GM21619 (cell line): ENCODE data around the gene RBMS1.
A peak's percentile ranks its signal among the peaks of the same experiment; 100 is the strongest.

ENCODE experiments used
- ATAC-seq: cut with Tn5 transposase; IDR thresholded peaks from one replicate; pipeline ENCODE4 v1.9.1; 2021; ENCODE audit not compliant: unreplicated experiment

Gene RBMS1

DNA sequence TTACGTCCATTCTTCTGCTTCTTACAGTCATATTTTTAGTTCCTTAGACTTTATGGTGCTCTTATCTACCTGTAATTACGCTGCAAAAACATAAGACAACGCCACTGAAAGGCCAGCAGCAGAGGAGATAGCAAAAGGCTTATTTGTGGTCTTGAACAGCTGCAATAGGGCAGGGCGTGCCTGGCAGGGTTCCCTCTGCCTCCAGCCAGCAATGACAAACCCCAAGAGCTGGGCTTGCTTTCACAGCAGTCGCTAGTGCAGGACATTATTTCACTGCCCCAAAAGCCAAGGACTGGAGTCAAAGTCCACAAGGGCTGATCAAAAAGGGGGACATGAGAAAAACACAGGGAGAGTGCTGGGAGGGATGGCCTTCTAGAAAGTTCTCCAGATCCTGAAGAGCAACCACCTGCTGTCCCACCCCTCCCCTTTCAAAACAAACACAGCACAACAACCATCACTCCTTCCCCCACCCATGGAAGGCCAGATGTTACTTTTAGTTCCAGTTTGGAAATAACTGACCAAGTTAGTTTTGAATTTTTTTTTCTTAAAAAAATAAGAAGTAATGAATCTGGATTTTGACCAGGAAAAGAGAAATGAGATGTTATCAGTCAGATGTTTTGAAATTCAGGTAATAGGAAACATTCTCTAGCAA, 127.8 kb downstream of the RBMS1 start:
- ATAC-seq, result no peak

DNA sequence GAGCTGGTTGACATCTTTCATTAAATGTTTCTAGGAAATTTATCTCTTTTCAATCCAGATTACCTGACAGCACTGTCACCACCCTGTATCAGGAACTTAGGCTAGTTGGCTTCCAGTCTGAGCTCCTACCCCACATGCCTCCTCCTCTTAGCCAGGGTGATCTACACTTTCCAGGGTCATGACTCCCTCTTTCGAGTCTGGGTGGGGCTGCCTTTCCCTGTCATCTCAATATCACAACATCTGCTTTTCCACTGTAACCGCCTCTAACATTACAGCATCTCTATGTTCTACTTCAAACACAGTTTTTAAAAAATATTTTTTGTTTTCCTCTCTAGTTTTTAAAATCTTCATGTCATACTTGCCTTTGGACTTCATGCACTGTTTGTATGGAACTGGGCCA, 129.2 kb downstream of the RBMS1 start:
- no peak for ATAC-seq

DNA sequence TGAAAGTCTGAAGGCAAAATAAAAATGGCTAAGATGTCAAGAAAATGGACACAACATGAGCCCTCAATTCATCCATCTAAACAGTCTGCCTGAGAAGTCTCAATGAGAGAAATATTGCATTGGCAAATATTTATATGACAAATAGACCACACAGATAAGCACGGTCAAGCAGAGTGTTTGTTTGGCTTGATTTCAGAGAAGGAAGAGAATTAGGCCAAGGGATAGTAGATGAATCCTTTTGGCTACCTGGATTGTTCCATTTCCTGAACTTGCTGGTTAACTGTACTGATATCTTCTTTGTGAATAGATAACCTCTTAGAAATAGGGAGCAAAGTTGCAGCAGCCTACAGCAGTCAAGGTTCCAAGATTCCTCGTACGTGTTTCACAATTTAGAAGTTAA, 129.6 kb downstream of the RBMS1 start:
- no peak for ATAC-seq

DNA sequence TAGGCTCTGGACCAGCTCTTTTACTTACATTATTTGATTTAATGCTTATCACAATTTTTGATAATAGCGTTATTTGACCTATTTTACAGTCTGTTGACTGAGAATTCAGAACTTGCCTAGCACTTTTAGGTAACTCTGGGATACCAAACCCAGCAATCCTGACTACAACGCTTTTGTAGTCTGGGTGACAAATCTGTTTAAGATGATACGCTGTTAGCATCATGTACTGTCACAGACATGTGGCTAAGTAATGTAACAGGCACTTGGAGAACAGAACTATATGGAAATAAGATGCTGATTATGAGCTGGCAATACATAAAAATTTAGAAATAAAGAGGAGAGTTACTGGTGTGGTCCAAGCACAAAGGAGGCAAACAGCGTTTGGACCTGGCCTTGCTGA, 130.6 kb downstream of the RBMS1 start:
- no peak for ATAC-seq

DNA sequence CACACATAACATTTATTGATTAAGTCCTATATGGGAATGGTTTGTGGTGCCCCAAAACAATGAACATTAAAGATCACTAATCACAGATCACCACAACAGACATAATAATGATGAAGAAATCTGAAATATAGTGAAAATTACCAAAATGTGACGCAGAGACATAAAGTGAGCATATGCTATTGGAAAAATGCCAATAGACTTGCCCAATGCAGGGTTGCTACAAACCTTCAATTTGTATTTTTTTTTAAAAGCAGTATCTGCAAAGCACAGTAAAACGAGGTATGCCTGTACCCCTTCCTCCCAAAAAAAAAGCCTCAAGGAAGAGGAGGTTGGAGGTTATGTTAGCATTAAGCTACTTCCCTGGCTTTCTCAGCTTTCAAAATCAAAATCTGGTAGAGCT, 131.1 kb downstream of the RBMS1 start:
- ATAC-seq, result no peak

DNA sequence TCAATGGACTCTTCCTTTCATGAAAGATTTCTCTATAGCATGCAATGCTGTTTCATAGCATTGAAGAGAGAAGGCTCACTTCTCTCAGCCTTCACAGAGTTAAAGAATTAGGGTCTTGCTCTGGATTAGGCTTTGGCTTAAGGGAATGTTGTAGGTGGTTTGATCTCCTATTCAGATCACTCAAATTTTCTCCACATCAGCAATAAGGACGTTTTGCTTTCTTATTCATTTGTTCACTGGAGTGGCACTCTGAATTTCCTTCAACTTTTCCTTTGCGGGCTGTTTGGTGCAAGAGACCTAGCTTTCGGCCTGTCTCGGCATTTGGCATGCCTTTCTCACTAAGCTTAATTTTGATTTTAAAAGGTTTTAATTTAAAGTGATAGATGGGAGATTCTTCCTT, 131.6 kb downstream of the RBMS1 start:
- no peak for ATAC-seq

DNA sequence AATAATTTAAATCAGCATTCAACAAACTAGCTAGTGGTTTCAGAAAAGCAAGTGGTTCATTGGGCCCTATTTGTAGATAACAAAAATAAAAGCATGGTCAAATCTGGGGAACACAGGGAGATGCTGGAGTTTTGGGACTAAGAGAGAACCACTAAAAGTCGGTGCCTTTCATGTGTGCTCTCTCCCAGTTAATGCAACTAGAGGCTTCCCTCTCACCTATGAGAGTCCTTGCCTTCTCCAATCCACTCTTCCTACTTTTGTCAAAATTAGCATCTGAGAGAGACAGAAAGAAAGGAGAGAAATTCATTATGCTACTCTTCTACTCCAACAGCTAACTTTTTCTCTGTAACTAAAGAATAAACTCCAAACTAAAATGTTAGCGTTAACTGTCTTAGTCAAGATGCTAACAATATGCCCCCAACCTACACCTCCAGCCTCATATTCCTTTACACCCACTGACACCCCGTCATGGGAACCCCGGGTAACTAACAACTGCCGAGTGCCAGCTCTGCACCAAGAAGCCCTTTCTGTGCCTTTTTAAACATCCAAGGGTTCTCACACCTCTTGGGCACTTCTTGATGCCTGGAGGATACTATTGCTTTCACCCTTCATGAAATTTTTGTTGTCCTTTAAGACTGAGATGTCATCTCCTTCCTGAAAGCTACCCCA, 133.4 kb downstream of the RBMS1 start:
- ATAC-seq, result no peak

DNA sequence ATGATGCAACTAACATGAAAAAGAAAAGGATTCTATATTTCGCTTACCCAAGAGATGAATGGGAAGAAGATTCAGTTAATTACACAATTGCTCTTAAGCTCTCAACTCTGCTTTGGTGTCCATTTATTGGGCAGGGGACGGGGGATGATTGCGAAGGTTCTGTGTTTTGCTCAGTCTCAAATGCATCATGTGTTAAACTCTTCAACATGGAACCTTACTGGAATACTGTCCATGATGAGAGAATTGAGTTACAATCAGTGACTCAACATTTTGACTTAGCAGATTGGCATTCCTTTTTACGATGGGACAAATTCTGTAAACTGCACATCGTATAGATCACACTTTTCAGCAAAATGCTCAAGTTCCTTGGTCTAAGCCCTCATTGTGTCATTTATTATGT, 135.6 kb downstream of the RBMS1 start:
- no peak for ATAC-seq

DNA sequence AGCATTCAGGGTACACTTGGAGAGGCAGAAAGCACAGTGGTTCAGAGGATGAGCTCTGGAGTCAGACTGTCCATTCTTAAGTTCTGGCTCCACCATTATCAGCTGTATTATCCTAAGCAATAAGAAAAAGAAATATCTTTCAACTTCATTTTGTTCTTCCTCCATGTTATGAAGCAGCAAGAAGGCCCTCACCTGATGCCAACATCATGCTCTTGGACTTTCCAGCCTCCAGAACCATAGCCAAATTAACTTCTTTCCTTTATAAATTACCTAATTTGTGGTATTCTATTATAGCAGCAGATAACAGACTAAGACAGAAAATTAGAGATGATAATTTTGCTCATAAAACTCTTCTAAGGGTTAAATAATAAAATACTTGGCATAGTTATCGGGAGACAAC, 137.1 kb downstream of the RBMS1 start:
- ATAC-seq, result no peak

DNA sequence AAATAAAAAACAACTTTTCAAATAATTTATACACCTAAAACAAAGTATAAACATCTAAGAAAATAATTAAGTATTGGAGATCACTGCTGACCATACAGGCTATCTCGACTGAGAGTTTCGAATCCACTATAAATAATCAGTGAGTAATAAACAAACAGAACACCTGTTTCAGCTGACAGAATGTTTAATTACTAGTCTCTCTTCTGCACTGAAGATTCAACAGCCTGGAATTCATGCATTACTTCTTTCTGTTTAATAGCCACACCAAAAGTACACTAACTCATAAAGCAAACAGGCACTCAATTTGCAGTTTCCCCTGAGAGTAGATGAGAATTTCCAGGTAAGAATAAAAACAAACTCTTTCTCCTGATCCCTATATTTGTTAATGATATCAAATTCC, 138.5 kb downstream of the RBMS1 start:
- ATAC-seq, result no peak

DNA sequence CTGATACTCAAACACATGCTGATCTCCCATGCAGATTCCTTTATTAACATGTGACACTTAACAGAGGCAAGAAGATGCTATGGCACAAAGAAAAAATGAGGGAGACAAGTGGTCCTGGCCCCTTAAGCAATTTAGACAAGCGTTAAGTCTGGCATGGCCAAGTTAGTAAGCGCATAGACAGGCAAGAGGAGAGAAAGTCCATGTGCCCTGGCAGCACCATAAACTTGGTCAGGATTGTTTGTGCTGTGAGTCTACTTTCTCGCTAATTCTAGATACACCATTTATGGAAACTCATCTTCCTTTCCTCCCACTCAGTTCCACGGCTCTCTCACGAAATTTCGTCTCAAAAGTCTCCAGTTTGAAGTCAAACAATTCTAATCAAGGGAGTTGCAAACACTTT, 138.9 kb downstream of the RBMS1 start:
- ATAC-seq, result no peak

DNA sequence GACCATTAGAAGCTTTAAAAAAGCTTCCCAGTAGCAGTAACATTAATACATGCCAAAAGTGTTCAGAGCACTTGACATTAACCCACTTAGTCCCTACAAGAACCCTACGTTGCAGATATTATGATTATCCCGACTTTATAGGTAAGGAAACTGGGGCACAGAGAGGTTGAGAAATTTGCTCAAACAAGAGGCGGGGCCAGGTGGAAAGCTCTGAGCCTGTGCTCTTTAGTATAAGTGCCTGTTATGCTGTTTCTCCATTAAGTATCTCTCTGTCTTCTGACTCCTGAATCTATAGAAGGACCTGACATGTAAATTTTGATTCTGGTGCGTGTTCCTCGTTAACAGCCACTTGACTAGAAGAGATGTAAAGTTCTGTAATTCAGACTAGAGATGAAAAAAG, 139.8 kb downstream of the RBMS1 start:
- no peak for ATAC-seq

DNA sequence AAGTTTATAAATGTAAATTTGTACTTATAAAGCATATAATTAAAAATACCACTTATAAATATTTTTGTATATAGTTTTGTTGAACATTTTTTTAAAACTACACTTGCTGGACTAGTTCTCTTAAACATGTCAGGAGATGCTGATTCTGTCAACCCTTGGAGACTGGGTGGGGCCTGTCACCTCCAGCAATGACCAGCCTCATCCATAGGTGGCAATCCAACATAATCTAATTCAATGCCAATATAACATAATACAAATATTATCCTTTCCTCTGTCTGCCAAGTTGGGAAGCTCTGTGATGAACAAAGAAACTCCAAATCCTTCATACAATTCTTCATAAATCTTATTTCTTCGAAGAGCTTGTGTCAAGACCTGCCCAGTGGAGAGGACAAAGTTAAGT, 140.4 kb downstream of the RBMS1 start:
- peak; percentile 75 for ATAC-seq

DNA sequence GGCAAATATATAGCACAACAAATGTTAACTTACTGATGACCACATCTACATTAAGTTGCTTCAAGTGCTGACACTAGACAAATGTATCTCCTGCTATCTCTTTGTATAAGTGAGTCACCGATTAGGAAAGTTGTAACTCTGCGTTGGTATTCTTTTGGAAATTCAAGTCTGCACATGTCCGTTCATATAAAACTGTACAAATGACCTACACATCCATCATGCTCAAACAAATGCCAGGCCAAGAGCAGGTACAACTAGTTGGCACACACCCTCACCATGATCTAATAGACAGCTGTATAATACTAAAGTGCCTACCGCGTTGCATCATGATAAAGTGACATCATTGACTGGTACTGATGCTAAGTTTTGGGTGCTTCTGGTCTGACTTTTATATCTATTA, 141.1 kb downstream of the RBMS1 start:
- no peak for ATAC-seq

DNA sequence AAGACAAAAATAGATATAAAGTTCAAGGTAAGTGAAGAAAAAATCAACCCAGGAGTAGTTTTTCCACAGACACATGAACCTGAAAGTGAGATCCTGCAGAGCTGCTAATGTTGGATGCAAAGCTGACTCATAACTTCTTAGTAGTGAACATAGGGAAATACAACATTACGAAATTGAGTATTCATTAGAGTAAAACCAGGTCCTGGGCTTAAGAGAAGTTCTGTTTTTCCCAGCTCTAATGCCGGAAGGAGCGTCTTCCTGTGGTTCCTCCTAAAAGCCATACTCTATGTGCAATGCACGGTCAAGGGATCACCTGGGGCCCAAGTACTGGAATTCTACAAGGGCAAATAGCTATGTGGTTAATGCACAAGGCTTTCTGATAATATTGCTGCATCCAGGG, 141.7 kb downstream of the RBMS1 start:
- no peak for ATAC-seq

DNA sequence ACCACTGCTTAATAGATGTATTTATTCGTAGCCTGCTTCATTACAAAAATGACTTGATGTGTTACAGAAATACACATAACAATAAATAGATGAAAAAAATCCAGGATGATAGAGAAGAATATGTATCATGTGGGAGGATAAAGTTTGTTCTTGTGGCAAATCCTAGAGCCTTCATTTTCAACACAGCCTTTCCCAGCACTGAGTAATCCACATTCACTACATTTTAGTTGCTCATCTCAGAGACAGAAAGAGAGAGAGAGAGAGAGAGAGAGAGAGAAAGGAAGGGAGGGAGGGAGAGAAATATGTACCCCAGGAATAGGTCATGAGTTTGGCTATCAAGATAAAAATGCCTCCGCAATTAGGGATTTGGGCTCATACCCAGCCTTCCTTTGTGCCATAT, 144.3 kb downstream of the RBMS1 start:
- ATAC-seq, result no peak

DNA sequence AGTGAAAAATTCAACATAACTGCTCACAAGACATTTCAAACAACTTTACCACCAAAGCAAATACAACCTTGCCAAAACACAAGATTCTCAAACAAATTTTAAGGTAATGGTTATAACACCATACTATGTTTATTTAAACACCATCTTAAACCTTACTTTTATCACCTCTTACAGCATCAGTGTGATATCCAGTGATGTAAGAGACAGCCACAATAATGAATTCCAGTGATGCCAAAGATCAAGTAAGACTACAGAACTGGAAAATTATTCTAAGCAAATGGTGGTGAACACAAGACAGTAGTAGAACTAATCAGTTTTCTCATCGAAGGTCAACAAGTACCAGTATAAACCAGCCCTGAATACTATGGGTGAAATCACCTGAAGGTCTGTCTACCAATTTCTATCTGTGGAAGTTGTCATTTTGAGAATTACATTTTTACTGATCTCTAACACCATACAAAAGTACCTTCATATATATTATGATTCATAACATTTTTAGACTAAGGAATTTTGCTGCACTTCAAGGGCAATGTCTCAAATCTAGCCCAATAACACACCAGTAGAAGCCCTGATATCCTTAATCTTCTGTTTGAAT, 146.2 kb downstream of the RBMS1 start:
- ATAC-seq, result no peak

DNA sequence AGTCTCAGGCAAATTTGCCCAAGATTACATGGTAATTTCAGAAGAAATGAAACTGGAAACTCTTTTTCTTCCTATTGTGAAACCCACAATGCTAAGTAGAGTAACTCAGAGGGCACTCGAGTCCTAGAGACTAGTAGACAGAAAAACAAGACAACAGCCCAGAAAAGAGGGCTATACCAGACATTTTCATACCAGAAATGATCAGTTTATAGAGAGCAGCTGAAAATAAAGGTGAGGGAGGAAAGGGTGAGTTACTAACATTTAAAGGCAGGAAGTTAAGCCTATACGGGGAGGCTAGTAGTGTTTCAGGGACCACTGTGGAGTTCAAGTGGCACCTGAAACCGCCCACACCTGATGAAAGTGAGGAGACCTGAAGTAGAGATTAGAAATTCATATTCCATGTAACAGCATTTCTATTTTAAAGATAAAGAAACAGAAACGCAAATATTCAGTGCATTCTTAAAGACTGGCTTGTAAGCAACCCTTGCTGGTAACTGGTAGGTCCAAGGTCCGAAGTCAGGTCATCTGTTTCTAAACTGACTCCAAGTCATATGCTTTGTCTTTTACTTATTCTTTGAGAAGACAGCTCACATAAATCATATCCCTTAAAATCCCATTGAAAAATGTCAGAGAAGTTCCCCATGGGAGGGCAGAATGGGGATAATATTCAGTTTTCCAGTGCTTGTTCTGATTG, 148.4 kb downstream of the RBMS1 start:
- no peak for ATAC-seq

DNA sequence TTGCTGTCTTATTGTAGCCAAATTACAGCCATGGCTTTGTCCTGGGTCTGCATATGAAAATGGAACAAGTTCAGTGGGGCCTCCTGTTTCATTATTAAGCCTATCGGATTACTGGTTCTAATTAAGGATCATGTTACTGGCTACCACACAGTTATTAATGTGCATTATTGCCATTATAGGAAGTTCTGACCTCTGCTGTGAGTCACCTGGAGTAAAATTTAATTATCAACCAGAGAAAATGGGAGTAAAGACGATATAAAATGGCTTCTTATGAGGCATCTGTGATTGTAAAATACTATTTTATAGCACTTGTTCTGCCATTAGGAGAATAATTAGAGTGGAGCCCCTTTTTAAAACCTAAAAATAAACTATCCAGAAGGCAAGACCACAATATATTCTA, 150.2 kb downstream of the RBMS1 start:
- ATAC-seq, result no peak

DNA sequence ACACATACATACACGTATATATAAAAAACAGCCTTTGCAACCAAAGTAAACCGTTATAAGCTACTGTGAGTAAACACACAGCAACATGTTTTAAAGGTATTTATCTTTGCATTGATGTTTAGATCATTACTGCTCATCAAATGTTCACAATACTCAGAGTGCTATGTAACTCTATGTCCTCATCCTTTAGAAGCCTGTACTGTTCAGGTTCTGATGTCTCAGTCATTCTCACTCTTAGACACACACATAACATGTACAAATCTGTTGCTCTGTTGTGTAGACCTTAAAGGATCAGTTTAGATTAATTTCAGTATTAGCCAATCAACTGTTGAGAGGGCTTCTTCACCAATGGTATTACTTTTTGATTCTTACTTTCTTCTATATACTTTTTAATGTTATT, 153.9 kb downstream of the RBMS1 start:
- ATAC-seq, result no peak

DNA sequence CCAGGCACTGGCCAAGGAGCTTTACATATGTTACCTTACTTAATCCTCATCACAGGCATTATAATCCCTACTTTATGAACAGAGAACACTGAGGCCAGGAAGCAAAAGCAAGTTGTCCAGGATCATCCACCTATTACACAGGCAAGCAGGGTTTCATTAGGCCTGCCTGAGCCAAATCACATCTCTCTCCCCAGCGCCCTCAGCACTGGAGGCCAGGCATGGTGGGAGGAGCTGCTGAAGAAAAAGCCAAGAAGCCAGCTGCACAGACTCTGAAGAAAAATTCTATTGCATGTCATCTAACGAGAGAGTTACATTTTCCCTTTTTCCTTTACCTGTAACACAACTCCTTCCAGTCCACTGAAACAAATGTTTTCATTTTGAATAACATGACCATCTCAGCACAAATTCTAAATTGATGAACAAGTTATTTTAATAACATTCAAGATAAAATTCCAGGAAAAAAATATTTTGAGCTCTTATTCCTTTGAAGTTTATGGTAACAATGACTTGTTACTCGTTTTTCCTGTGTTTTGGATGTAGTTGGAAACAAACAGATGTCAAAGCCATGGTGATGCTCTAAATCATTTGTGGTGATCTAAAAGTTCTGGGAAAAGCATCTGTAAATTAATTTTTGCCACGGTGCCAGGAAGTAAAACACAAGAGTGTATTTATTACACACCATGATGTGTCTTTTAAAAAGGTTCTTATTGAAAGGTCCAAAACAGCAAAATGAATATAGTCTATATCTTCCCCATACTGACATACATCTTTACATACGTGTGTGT, 154.5 kb downstream of the RBMS1 start:
- no peak for ATAC-seq
